Measurements from ENCODE around the gene MYL4.
A peak's percentile ranks its signal among the peaks of the same experiment; 100 is the strongest.

MYL4 gene

DNA sequence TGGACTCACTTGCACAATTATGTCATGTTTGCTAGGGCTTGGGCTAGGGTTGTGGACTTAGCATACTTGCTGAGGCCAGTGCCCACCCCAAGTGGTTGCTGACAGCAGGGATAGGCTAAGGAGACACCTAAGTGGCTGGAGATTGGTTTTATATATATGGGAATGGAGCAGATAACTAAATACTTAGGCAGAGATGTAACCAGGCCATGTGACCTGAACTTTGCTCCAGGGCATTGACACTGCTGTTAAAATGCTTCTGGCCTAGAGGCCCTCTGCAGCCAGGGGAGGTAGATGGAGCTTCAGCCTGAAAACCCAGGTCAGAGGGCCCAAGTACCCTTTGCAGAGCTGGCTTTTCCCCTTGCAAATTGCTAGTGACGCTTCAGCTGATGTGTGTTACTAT lies 43.1 kb downstream of the MYL4 start:
- ChIA-PET POLR2A (no interaction called here), CTCF (interaction anchor here (0.7 to 3.0 kb wide), 3 partner anchors 9 to 64 kb away, joined by 3 to 23 read pairs (median 4); no protein-coding TSS in a partner anchor)
- TF ChIP-seq, protein P1, sequence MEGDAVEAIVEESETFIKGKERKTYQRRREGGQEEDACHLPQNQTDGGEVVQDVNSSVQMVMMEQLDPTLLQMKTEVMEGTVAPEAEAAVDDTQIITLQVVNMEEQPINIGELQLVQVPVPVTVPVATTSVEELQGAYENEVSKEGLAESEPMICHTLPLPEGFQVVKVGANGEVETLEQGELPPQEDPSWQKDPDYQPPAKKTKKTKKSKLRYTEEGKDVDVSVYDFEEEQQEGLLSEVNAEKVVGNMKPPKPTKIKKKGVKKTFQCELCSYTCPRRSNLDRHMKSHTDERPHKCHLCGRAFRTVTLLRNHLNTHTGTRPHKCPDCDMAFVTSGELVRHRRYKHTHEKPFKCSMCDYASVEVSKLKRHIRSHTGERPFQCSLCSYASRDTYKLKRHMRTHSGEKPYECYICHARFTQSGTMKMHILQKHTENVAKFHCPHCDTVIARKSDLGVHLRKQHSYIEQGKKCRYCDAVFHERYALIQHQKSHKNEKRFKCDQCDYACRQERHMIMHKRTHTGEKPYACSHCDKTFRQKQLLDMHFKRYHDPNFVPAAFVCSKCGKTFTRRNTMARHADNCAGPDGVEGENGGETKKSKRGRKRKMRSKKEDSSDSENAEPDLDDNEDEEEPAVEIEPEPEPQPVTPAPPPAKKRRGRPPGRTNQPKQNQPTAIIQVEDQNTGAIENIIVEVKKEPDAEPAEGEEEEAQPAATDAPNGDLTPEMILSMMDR (IDR thresholded peaks at IDR 0.05; ENCODE audit: insufficient read depth, low read length, missing control alignments): no peak
- H3K4me3 ChIP-seq (ENCODE audit: low read depth, low read length): no peak overlapping the region
- DNase-seq (ENCODE audit: low read depth, low spot score): no peak

DNA sequence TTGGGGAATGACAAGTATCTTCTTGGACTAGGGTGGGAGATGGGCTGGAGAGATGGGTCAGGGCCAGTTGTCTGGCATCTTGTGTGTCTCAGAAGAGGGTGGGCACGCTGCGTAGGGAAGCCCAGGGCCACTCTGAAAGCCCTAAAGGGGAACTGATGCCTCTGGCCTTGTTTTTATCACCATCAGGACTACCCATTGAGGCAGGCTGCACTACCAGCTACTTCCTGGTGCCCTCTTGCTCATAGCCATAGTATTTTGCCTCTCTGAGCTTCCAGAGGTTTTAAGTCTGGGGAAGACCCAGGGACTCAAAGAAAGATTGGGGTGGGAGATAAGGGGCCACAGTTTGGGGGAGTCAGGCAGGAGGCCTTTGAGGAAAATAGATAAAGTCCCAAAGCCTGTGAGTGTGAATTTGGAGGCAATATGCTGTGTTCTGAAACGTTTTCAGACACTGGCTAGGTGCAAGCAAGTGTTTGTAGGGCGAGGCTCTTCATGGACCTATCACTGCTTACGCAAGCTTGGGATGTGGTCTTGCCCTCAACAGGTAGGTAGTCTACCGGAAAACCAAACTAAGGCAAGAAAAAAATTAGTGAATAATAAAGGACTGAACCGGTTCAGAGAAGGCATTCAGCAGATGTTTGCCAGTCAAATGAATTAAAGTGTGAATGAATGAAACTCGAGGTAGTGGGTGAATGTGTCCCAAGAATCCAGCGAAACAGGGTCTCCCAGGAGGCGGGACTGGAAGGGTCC lies 43.8 kb downstream of the MYL4 start:
- no peak for DNase-seq (ENCODE audit: low read depth, low spot score)
- POLR2A ChIA-PET: no interaction called here
- CTCF ChIA-PET: interaction anchor here (3.0 kb wide), 1 partner anchor 10 kb away, joined by 23 read pairs; no protein-coding TSS in a partner anchor

DNA sequence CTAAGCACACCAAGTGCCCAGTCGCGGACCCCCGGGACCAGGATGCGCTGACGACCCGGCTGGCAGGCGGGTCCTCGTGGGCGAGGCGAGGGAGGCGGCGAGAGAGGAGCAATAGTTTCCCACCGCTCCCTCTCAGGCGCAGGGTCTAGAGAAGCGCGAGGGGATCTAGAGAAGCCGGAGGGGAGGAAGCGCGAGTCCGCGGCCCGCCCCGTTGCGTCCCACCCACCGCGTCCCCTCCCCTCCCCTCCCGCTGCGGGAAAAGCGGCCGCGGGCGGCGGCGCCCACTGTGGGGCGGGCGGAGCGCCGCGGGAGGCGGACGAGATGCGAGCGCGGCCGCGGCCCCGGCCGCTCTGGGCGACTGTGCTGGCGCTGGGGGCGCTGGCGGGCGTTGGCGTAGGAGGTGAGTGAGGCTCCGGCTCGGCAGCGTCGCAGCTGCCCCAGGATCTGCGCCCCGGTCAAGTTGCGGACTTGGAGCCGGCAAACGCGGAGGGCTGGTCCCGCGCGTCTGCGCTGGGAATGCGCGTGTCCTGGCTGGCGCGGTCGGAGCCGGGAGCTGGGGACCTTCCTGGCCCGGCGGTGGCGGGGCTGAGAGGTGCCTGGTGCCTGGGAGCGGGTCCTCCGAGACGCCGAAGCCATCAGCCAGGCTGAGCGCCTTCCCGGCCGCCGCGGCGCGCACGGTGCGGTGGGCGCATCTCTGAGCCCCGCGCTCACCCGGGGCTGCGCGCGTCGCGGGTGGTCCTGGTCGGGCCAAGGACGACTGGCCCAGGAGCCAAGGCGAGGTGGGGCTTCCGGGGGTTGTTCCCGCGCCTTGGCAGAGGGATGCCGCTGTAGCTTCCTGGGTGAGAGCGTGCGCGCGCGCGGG lies 44.6 kb downstream of the MYL4 start, which contains the start of gene ITGB3:
TSS of gene ITGB3 (plus strand) at position 287 of the 862 bp plus-strand sequence. CDS start at position 322, 35 bp downstream.
- ChIA-PET CTCF (interaction anchor here (1.0 to 3.0 kb wide), 2 partner anchors 11 kb away, joined by 6 to 23 read pairs; no protein-coding TSS in a partner anchor), POLR2A (interaction anchor here (1.2 kb wide), 1 partner anchor 14 kb away, joined by 4 read pairs; no protein-coding TSS in a partner anchor)
- peak within 1 kb of the TSS; percentile 73 for H3K4me3 ChIP-seq (ENCODE audit: low read depth, low read length)
- TF ChIP-seq, protein P1 (IDR thresholded peaks at IDR 0.05; ENCODE audit: insufficient read depth, low read length, missing control alignments): peak; percentile 62
- no peak for DNase-seq (ENCODE audit: low read depth, low spot score)

More for the DNA sequence above, 43.8 kb downstream of the MYL4 start:
- TF ChIP-seq, protein P1 (IDR thresholded peaks at IDR 0.05; ENCODE audit: insufficient read depth, low read length, missing control alignments): no peak
- peak overlapping the region; percentile 73 for H3K4me3 ChIP-seq (ENCODE audit: low read depth, low read length)

DNA sequence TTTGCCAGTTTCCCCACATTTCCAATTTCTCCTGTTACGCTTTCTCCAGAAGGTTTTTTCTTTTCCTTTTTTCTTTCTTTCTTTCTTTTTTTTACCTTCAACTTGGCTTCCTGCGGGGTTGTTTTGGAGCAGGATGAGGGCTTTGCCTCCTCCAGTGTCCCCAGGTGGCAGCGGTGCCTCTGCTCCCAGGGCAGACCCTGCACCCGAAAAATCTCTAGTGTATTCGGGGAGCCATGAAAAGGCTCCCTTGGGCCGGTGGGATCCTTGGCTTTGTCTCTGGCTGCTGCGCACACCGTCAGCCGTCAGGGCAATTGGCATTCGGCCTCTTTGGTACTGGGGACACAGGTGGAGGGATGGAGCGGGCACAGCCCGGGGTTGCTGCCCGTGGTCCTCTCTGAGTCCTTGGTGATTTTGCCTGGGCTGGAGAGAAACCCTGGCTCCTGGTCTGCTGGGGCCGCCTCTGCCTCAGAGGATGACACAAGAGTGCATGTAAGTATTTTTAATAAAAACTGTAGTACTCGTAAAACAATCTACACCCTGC lies 45.3 kb downstream of the MYL4 start:
- TF ChIP-seq, protein P1 (IDR thresholded peaks at IDR 0.05; ENCODE audit: insufficient read depth, low read length, missing control alignments): no peak
- DNase-seq (ENCODE audit: low read depth, low spot score): no peak
- CTCF ChIA-PET: interaction anchor here (1.0 to 3.0 kb wide), 3 partner anchors 10 to 61 kb away, joined by 6 to 23 read pairs (median 6); no protein-coding TSS in a partner anchor
- H3K4me3 ChIP-seq (ENCODE audit: low read depth, low read length): peak overlapping the region; percentile 73
- POLR2A ChIA-PET: interaction anchor here (1.2 kb wide), 1 partner anchor 14 kb away, joined by 4 read pairs; no protein-coding TSS in a partner anchor

DNA sequence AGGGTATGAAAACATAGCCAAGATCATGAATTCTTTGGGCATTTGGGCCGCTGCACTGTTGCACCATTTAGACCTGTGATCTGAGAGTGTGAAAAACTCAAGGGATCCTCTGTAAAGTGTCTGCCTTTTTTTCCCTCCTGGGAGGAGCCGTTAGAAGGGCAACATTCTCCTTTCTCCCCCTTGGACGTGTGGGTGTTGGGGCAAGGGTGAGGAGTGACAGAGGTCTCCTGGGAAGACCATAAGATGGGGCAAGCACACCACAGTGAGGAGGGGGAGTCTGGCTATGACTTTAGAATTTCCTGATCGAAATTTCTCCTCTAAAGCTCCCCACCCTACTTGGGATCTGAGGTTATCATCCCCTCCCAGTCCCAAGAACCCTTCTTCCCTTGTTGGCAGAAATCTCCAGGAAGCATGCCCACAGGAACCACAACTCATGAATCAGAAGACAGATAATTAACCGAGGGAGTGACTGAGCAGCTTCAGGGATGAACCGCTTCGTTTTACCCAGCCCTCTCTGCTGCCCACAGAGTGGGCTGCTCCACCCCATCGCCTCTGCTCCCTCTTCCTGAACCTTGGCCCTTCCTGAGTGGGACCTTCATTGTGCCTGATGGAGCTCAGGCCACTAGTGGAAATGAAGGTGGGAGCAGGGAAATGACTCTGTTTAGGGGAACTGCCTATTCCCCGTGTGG lies 48.6 kb downstream of the MYL4 start:
- DNase-seq (ENCODE audit: low read depth, low spot score): no peak
- TF ChIP-seq, protein P1 (IDR thresholded peaks at IDR 0.05; ENCODE audit: insufficient read depth, low read length, missing control alignments): no peak
- ChIA-PET CTCF (interaction anchor here (1.2 to 1.7 kb wide), 3 partner anchors 8 to 58 kb away, joined by 3 to 6 read pairs (median 3); no protein-coding TSS in a partner anchor), POLR2A (interaction anchor here (0.7 to 1.2 kb wide), 3 partner anchors 9 to 23 kb away, joined by 3 to 4 read pairs (median 3); no protein-coding TSS in a partner anchor)
- H3K4me3 ChIP-seq (ENCODE audit: low read depth, low read length): peak overlapping the region; percentile 18

Measured in AG04449 (cell line).